ENCODE results near the gene DDX39A. TPM values are rescaled to one million over a fixed set of nuclear protein-coding genes. Genes with fewer than 3 reads are reported as not detected.
"Not testable (repeated sequence)": the region's sequence is repeated elsewhere in the genome, so short reads cannot be mapped to it uniquely, and the experiment has no call there.

The DDX39A gene
- total RNA-seq, 1 donor from 2014 or later = 238 TPM

GRCh38 chr19:14367016-14367415, 52.1 kb downstream of the DDX39A start:
- intact Hi-C loops (cut with micrococcal nuclease) = loop anchor here (5.0 kb wide), 1 partner anchor 1205 kb away; no protein-coding TSS in a partner anchor

- intact Hi-C loops (cut with micrococcal nuclease) = loop anchor here (5.0 kb wide), 1 partner anchor 1204 kb away; no protein-coding TSS in a partner anchor
Observed at GRCh38 chr19:14366529-14366928, 52.6 kb downstream of the DDX39A start.

GRCh38 chr19:14364098-14364443, 55.1 kb downstream of the DDX39A start:
- intact Hi-C loops (cut with micrococcal nuclease) = not testable (repeated sequence)

- intact Hi-C loops (cut with micrococcal nuclease) = no loop called here
Observed at GRCh38 chr19:14363183-14364097, 55.7 kb downstream of the DDX39A start.

GRCh38 chr19:14361824-14362223, 57.3 kb downstream of the DDX39A start:
- intact Hi-C loops (cut with micrococcal nuclease) = loop anchor here (1.0 kb wide), 1 partner anchor 44 kb away; no protein-coding TSS in a partner anchor

Other genes with a start within 250 kb of the DDX39A start
- 7.6 and 8.1 TPM in 2 replicates for gene ADGRL1, start 213.2 kb downstream of the DDX39A start, total RNA-seq
- 218 and 221 TPM in 2 replicates for gene ADGRE5, start 37.9 kb downstream of the DDX39A start, total RNA-seq
- 200 and 201 TPM in 2 replicates for gene PKN1, start 14.0 kb upstream of the DDX39A start, total RNA-seq
- gene PTGER1, start 56.0 kb upstream of the DDX39A start, total RNA-seq = 0.39 and 0.41 TPM in 2 replicates
- 46.4 and 51.2 TPM in 2 replicates for gene GIPC1, start 76.8 kb upstream of the DDX39A start, total RNA-seq
- gene DNAJB1, start 99.1 kb upstream of the DDX39A start, total RNA-seq = 79.9 and 83.2 TPM in 2 replicates
- gene TECR, start 110.3 kb upstream of the DDX39A start, total RNA-seq = 127 and 129 TPM in 2 replicates
- 107 and 121 TPM in 2 replicates for gene NDUFB7, start 152.7 kb upstream of the DDX39A start, total RNA-seq
- gene CLEC17A, start 163.7 kb upstream of the DDX39A start, total RNA-seq = not detected in 2 replicates

Data from T-helper 1 cell treated with Interleukin-12 subunit alpha and Interleukin-12 subunit beta and Interleukin-4 antibody, amounts not matched to agents 30 ng/mL and 1 ng/mL, for 36 hours (primary cell).